DMS114 treated with DMSO at 0.1 percent for 48 hours (cell line): ENCODE measurements around the gene HPCA.
"Not testable (repeated sequence)": the region's sequence is repeated elsewhere in the genome, so short reads cannot be mapped to it uniquely, and the experiment has no call there.

Experiments
- DNase-seq: peaks from one replicate; lab custom pipeline; 2025; ENCODE audit not compliant: unreplicated experiment; lab: John Stamatoyannopoulos, UW

Gene HPCA

DNA sequence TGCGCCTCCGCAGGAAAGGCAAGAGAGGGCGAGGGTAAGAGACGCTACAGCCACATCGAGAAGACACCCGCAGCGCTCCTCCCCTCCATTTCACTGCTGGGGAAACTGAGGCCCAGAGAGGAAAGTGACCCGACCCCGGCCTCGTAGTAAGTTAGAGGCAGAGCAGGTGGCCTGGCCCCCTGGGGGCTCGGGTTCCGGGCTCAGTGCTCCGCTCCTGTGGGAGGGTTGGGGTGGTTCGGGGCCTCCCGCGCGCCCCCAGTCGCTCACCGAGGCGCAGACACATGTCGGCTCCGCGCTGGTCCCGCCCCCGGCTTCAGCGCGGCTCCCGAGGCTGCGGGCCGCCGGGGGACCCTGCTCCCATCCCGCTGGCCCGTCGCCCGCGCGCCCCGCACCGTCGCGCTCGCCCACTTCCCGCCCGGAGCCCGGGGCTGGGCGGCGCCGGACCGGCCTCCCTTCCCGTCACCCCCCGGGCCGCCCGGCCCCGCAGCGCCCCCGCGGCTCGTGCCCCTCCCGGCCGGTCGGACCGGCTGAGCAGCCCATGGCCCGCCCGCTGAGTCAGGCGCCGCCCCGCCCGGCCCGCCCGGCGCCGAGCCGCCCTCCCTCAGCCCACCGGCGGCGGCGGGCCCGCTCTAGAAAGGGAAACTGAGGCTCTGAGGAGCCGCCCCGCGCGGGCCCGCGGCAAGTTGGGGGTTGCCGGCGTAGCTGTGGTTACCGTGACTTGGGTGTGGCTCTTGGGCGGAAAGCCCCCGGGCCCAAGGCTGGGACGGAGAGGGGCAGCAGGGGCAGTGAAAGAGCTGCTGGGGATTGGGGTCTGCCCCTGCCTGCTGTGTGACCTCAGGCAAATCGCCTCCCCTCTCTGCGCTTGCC is 14.9 kb downstream of the HPCA start, which contains the start of gene TMEM54:
Gene TMEM54, minus strand, starts transcription at position 434 of the 867 bp plus-strand sequence. Its CDS starts 151 bp downstream, at position 283.
- DNase-seq = no peak

DNA sequence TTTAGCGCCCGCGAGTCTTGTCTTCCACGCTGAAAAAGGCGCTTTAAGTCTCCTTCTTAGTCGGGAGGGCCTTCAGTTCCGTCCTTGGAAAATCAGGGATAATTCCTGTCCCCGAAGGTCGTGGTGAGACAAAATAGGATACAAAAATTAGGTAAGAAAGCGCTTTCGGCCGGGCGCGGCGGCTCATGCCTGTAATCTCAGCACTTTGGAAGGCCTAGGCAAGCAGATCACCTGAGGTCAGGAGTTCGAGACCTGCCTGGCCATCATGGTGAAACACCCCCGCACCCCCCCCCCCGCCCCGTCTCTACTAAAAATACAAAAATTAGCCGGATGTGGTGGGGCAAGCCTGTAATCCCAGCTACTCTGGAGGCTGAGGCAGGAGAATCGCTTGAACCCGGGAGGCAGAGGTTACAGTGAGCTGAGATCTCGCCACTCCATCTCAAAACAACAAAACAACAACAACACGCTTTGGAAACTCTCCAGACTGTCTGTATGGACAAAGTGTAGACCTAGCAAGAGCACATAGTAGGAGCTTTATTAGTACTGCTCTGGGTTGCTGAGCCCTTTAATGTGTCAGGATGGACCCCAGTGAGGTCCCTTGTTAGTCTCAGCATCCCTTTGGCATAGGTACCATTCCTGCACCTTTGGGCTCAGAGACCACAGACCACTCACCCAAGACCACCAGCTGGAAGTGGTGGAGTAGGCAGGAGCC is 15.7 kb downstream of the HPCA start:
- DNase-seq = no peak

DNA sequence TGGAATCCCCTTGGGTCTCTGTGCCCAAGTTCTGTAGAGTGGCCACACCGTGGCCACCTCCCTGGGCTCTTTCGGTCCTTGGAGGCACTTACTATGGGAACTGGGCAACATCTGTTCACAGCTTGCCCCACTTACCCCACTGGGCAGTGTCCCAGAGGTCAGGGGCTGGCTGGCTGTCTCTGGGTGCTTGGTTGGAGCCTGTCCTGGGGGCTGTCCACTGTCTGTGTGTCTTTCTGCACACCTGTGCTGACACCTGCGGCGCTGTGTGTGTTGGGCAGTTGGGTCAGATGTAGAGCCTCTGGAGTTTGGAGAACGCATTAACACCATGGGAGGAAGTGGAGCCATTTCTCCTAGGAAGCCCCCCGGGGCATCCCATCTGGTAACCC is 16.2 kb downstream of the HPCA start:
- DNase-seq = no peak

DNA sequence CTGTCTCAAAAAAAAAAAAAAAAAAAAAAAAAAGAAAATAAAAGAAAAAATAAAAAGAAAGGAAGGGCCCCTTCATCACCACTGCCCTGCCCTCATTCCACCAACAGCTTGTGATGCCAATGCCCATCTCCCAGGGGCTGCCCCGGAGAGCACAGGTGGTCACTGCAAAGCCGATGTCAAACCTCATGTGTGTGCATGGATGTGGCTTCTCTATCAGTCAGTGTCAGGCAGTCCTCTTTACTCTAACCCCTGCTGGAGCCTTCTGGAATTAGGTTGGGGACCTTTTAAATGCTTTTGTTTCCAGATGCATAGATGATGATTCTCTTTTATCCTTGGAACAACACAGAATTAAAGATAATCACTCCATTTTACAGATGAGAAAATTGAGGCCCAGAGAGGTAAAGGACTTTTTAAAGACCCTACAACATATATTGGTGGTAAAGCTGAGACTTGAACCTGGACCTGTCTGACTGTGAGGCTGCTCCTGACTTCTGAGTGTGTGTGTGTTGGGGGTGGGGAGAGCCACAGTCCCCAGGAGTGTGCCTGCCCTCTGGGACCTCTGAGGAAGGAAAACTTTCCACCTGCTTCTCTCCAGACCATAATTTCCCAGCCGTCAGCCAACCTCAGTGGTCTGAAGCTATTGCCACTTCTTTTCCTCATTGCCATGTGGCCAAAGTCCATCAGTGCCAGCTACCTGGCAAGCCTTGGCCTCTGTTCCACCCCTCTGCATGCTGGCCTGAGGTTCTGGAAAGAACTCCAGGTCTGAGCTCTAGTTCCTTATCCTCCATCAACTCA is 17.9 kb downstream of the HPCA start:
- no peak for DNase-seq

DNA sequence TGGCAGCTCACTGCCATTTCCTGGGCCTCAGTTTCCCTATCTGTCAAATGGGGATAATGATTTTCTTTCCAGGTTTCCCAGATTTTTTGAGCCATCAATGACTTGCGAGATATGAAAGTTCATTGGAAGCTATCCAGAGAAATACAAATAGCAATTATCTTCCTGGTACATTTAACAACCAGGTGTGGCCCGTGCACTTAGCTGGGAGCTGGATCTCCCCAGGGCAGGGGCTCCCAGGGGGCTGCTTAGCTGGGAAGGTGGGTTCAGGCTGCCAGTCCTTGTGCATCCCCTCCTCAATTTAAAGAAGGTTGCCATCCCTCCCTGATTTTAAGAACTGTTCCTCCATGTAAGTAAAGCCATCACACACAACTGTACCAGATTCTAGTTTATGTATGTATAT is 18.5 kb downstream of the HPCA start:
- no peak for DNase-seq

DNA sequence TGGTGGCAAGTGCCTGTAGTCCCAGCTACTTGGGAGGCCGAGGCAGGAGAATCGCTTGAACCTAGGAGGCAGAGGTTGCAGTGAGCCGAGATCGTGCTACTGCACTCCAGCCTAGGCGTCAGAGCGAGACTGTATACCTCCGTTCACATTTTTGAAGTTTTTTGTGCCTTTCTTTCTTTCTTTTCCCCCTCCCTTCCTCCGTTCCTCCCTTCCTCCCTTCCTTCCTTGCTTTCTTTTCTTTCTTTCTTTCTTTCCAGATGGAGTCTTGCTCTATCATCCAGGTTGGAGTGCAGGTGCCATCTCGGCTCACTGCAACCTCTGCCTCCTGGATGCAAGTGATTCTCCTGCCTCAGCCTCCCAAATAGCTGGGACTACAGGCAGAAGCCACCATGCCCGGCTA is 19.3 kb downstream of the HPCA start:
- DNase-seq = not testable (repeated sequence)

DNA sequence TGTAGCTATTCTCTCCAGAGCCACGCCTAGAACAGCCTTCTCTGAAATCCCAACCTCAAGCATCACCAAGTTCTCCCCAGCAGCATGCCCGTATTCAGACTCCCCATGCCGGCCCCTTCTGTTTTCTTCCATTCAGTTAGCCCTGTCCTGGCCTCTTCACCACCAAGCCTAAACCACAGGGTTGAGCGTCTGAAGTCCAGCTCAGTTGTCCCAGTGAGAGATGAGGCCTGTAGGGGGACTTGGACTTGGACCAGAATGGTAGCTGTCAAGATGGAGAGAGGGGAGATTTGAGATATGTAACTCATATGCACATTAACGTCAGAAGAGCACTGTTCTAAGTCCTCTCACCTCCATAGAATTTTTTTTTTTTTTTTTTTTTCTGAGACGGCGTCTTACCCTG is 20.4 kb downstream of the HPCA start:
- no peak for DNase-seq

DNA sequence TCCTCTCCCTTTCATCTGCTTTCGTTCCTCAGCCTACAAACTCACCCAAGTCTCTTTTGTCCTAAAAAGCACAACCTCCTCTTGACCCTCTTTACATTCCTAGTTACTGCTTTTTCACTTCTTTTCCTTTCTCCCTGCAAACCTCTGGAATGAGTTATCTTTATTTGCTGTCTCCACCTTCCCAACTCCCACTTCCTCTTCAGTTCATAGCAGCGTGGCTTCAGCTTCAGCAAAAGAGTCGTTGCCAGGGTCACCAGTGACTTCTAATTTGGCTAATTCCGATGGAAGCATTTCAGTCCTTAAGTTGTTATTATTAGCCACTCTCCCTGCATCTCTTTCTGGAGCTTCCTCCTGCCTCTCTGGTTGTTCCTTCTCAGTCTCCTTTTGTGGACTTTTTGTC is 21.1 kb downstream of the HPCA start:
- no peak for DNase-seq

DNA sequence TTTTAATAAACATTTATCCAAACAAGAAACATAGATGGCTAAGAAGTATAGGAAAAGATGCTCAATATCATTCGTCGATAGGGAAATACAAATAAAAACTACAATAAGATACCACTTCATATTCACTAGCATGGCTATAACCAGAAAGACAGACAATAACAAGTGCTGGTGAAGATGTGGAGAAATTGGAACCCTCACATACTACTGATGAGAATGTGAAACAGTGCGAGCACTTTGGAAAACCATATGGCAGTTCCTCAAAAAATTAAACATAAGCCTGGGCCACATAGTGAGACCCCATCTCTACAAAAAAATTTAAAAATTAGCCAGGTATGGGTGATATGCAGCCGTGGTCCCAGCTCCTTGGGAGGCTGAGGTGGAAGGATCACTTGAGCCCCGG is 24.0 kb downstream of the HPCA start:
- no peak for DNase-seq

DNA sequence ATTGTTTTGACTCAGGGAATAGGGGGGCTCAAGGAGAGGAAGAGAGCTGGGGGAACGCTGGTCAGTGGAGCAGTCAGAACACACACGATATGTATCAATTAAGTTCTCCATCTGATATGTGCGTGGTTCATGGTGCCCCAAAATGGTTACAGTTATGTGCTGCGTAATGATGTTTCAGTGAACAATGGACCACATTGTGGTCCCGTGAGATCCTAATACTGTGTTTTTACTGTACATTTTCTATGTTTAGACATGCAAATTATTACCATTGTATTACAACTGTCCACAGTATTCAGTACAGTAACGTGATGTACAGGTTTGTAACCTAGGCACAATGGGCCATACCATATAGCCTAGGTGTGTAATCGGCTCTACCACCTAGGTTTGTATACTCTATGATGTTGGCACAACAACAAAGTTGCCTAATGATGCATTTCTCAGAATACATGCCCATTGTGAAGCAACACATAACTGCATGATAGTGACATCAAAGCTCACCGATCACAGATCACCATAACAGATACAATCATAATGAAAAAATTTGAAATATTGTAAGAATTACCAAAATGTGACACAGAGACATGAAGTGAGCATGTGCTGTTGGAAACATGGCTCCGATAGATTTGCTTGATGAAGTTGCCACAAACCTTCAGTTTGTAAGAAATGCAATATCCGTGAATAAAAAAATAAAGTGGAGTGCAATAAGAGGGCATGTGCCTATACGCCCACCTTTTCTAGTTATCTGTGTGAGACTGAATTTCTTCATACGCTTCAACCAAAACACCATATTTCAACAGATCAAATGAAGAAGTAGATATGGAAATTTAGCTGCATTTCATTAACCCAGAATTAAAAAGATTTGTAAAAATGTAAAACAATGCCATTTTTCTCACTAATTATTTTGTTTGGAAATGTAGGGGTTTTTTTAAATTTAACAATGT is 29.7 kb downstream of the HPCA start:
- no peak for DNase-seq

DNA sequence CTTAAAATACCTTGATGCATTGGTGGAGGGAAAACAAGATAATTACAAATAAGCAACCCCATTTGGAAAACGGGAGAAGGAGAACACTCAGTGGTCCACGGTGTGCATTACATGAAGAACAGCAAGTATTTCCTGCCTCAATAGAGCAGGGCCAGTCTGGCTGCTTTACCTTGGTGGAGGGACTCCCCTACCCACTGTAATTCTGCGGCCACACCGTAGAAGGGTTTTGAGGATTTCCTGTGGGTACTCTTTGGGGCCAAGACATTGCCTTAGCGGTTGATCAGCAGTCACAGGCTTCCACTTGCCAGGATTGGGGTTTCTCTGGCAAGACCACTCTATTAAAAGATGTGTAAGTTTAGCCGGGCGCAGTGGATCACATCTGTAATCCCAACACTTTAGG is 31.2 kb downstream of the HPCA start:
- no peak for DNase-seq

DNA sequence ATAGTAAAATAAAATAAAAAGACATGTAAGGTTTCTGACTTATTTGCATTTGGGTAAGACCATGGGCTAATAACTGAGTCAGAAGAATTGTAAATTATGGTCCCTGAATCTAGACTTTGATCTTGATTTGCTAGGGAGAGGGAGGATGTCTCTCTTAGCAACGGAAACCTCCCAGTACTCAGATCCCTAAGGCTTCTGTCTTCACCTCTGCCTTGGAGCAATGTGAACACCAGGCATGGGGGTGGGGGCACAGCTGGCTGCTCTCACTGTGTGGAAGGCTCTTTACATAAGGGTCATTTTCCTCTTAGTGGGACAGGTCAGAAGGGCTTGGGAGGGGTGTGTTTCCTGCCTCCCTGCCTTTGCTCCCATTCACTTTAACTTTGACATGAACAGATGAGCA is 31.9 kb downstream of the HPCA start:
- DNase-seq = no peak

DNA sequence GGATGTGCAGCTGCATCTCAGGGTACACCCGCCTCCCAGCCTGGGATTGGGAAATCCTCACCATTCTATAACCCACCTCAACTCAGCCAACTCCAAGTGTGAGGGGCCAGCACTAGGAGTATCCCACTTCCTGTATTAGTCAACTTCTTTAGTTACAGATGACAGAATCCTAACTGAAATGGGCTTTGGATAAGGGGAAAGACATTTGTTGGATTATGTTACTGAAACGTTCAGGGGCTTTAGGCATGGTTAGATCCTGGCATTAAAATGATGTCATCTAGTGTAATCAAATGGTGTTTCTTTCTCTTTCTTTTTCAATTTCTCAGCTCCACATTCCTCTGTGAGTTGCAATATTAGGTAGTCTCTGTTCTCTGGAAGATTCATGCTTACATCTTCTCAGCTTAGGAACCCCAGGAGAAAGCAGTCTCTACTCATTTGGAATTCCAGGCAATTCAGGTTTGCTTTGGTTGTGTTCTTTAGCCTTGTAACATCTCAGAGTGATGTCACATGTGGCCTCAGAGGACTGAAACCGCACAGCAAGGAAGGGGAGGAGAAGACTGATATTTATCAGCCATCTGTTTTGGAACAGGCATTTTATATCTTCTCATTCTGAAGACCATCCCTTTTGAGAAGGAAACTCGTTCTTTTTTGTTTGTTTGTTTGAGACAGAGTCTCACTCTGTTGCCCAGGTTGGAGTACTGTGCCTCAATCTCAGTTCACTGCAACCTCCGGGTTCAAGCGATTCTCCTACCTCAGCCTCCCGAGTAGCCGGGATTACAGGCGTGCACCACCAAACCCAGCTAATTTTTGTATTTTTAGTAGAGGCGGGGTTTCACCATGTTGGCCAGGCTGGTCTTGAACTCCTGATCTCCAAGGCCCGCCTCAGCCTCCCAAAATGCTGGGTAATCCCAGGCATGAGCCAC is 33.8 kb downstream of the HPCA start:
- DNase-seq = no peak

DNA sequence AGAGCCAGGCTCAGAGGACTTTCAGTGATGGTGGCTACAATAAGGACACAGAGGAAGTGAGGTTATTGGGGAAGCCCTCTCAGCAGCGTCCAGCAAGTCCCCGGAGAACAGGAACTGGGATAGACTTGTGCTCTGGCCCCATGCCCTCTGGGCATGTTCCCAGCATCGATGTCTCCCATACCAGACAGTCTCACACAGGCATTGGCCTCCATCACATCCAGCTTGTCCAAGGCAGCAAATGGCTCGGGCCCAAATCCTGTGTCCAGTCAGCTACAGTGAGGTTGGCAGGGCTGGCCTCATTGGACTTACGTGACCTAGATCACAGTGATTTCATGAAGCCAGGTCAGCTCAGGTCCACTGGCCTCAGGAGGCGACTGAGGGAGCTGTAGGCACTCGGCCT is 34.5 kb downstream of the HPCA start:
- DNase-seq = no peak

DNA sequence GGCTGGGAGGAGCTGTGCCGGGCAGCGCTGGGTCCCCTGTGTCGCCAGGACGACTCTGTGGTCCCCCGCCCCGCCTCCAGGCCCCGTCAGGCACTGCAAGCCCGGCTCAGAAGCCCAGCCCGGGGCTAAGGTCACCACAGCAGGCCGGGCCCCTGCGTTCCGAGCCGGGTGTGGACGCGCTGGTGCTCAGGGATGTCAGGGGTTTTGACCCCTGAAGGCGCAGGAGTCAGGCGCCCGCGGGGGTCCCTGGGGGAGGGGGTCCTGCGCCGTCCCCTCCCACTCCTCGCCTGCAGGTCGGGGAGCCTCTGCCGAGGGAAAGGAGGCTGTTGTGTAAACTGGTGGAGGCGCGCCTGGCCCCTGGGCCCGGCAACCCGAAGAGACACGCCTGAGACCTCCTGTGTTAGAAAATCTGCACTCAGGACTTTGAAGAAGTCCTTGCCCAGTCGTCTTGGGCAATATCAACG is 38.6 kb downstream of the HPCA start:
- no peak for DNase-seq

DNA sequence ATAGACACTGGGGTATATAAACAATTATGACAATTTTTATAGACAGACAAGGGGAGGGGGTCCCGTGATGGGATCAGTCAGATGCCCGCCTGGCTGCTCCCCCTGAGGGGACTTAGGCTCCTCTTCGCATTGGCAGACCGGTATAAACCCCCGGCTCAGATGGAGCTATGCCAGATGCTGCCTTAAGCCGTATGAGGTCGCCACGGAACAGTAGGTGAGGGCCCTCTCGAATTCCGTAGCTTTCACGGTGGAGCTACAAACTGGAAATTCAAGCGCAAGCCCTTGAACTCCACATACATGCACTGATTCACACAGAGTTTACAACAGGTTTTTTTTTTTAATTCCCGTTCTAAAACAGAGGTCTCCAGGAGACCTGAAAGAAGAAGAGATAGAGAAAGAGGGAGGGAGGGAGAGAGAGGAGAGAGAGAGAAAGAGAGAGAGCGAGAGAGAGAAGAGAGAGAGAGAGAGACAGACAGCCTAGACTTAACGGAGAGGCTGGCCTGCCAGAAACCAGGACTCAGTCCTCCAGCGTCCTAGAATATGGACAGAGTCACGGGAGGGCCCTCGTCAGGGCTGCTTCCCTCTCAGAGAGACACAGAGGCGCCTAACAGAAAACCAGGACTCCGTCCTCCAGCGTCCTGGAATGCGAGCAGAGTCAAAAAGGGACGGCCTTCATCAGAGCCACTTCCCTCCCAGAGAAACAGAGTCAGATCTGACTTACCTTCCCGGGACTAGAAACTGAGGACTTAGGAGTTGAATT is 39.3 kb downstream of the HPCA start:
- DNase-seq = no peak

DNA sequence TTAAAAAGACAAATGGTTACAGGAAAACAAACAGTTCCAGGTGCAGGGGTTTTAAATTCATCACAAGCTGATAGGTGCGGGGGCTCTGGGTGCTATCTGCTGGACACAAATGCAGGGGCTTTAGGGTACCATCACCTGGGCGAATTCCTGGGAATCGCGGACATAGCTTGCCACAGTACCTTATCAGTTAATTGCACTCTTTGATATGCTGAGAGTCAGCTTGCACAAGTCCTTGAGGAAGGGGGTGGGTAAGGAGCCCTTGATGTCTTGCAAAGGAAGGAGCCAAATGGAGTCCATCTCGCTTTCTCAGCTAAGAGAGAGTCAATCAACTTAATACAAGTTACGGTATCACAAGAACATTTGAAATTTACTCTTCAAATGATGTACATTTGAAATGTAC is 40.3 kb downstream of the HPCA start:
- DNase-seq = no peak

DNA sequence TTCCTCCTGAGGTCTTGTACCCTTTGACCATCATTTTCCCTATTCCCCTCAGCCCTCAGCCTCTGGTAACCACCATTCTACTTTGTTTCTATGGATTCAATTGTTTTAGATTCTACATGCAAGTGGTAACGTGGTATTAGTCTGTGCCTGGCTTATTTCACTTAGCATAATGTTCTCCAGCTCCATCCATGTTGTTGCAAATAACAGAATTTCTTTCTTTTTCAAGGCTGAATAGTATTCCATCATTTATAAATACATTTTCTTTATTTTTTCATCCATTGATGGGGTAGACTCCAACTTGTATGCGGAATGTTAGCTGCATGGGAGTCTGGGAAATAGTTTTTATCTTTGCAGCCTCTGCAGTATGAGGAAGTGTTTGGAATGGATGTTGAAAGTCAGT is 41.1 kb downstream of the HPCA start:
- no peak for DNase-seq

DNA sequence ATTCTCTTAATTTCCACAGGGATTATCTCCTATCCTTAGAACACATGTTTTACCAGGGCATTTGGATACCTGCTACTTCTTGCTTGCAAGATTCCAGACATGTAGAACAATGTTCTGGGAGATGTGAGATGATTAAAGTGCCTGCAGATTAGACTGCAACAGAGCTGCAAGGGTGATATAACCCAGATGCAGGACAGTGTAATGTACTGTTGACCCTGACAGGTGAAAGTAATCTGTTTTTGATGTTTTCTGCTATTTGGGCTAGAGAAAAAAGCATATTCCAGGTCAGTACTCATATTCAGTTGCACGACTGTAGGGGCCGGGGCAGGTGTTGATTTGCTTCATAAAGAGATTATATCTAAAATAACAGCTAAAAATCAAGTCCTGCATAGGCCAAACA is 42.0 kb downstream of the HPCA start:
- DNase-seq = no peak
